Muscle layer of duodenum (tissue), 2 donors: ENCODE measurements around the gene CCT6A.
"Not testable (repeated sequence)": the region's sequence is repeated elsewhere in the genome, so short reads cannot be mapped to it uniquely, and the experiment has no call there.

Source experiments
- H3K27ac ChIP-seq: one replicate; pipeline ENCODE4 v1.7.0; 2013; ENCODE audit warnings: mild to moderate bottlenecking, low read length
- H3K27me3 ChIP-seq: one replicate; pipeline ENCODE4 v1.7.0; 2013; ENCODE audit warnings: low read depth, mild to moderate bottlenecking, control low read depth, low read length
- H3K36me3 ChIP-seq, 2 donors: one replicate each; pipeline ENCODE4 v1.7.0; 2013; ENCODE audit warnings: low read length in 2 of 2, control low read depth in 1 of 2, mild to moderate bottlenecking in 1 of 2; ENCODE audit not compliant: insufficient read depth in 2 of 2, control insufficient read depth in 1 of 2
- H3K4me1 ChIP-seq, 2 donors: one replicate each; pipeline ENCODE4 v1.7.0; 2013; ENCODE audit warnings: low read length in 2 of 2, mild to moderate bottlenecking in 2 of 2, control low read depth in 1 of 2, moderate library complexity in 1 of 2; ENCODE audit not compliant: insufficient read depth in 2 of 2, control insufficient read depth in 1 of 2
- H3K4me3 ChIP-seq, 2 donors: one replicate each; pipeline ENCODE4 v1.7.0; 2013; ENCODE audit warnings: low read length in 2 of 2, low read depth in 1 of 2, mild to moderate bottlenecking in 1 of 2
- H3K9me3 ChIP-seq, 2 donors: one replicate each; pipeline ENCODE4 v1.7.0; 2013; ENCODE audit warnings: low read length in 2 of 2, control low read depth in 1 of 2, mild to moderate bottlenecking in 1 of 2; ENCODE audit not compliant: control insufficient read depth in 1 of 2
- donor health status: healthy.

The CCT6A gene

GRCh38 chr7:56051339-56052191 lies at the start of gene CCT6A, which contains the start of gene PSPH:
Gene CCT6A, plus strand, starts transcription at chr7:56051765. Its CDS starts 84 bp downstream, at chr7:56051849.
Gene PSPH, minus strand, starts transcription at chr7:56051444. Its CDS starts 30,232 bp downstream, at chr7:56021212.
- H3K27me3 ChIP-seq, result no peaks in the 10 kb centered on the region
- H3K9me3 ChIP-seq, result no peaks in the 10 kb centered on the region
- peak within 1 kb of the TSS; percentile 85 to 94 for H3K4me3 ChIP-seq
- peaks cover 13 to 28% of the 10 kb centered on the region in 2 donors for H3K36me3 ChIP-seq
- H3K27ac ChIP-seq, result peak within 1 kb of the TSS; percentile 90
- H3K4me1 ChIP-seq, result peaks cover 4 to 29% of the 10 kb centered on the region in 2 donors

- Histone ChIP-seq H3K4me1 (no peaks in the 10 kb centered on the region), H3K27me3 (no peaks in the 10 kb centered on the region), H3K36me3 (peaks cover 0 to 12% of the 10 kb centered on the region in 2 donors), H3K9me3 (no peaks in the 10 kb centered on the region), H3K4me3 (no peak overlapping the region), H3K27ac (no peak overlapping the region)
These were observed 47.8 kb upstream of the CCT6A start for GRCh38 chr7:56003749-56004148.

GRCh38 chr7:56007167-56007652 lies 44.4 kb upstream of the CCT6A start:
- Histone ChIP-seq H3K4me1 (peaks cover 0 to 15% of the 10 kb centered on the region in 2 donors), H3K36me3 (no peaks in the 10 kb centered on the region), H3K27me3 (no peaks in the 10 kb centered on the region), H3K4me3 (no peak overlapping the region), H3K9me3 (no peaks in the 10 kb centered on the region), H3K27ac (no peak overlapping the region)

GRCh38 chr7:56007891-56008290 lies 43.7 kb upstream of the CCT6A start:
- Histone ChIP-seq H3K27ac (no peak overlapping the region), H3K36me3 (no peaks in the 10 kb centered on the region), H3K4me3 (no peak overlapping the region), H3K27me3 (no peaks in the 10 kb centered on the region), H3K9me3 (no peaks in the 10 kb centered on the region), H3K4me1 (peaks cover 0 to 15% of the 10 kb centered on the region in 2 donors)

DNA sequence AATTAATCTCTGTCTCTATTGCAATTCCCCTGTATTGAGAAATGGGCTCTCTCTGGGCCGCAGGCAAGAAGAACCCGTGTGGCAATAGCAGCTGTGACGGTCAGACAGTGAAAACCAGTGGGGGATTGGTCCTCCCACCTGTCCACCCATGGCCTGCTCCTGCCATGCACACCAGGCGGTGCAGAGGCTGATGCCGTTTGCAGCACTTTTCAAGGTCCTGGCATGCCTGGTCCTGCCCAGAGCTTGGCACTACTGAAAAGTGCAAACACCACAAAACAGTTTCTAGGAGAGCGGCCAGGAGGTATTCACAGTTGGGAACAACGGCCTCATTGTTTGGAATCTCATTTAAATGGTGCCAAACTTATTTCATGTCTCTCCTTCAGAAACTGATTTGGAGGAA lies 41.9 kb upstream of the CCT6A start:
- Histone ChIP-seq H3K4me3 (no peak overlapping the region), H3K27ac (no peak overlapping the region), H3K36me3 (no peaks in the 10 kb centered on the region), H3K4me1 (peaks cover 0 to 15% of the 10 kb centered on the region in 2 donors), H3K9me3 (no peaks in the 10 kb centered on the region), H3K27me3 (no peaks in the 10 kb centered on the region)

- H3K36me3 ChIP-seq, H3K4me3 ChIP-seq, H3K4me1 ChIP-seq, H3K9me3 ChIP-seq, H3K27ac ChIP-seq, H3K27me3 ChIP-seq: not testable (repeated sequence)
These were observed 34.5 kb upstream of the CCT6A start for GRCh38 chr7:56017015-56017414.

- H3K27ac ChIP-seq, result no peak overlapping the region
- no peaks in the 10 kb centered on the region for H3K27me3 ChIP-seq
- H3K36me3 ChIP-seq, result peaks cover 0 to 16% of the 10 kb centered on the region in 2 donors
- H3K4me3 ChIP-seq, result no peak overlapping the region
- no peaks in the 10 kb centered on the region for H3K4me1 ChIP-seq
- no peaks in the 10 kb centered on the region for H3K9me3 ChIP-seq
These were observed 32.1 kb upstream of the CCT6A start for GRCh38 chr7:56019501-56019900.

DNA sequence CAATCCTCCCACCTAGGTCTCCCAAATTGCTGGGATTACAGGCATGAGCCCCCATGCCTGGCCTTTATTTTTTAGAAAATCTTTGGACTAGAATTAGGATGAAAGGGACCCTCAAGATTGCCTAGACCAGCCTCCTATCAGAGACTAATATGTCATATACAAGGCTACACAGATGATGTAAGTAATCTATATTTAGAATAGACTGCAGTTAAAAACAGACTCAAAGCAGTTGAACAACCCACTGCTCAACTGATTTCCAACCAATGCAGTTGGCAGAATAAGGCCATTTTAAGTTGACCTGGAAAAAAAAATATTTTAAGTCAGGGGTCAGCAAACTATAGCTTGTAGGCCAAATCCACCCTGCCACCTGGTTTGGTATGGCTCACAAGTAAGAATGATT lies 28.1 kb upstream of the CCT6A start:
- no peaks in the 10 kb centered on the region for H3K27me3 ChIP-seq
- no peak overlapping the region for H3K4me3 ChIP-seq
- no peak overlapping the region for H3K27ac ChIP-seq
- H3K4me1 ChIP-seq, result no peaks in the 10 kb centered on the region
- H3K9me3 ChIP-seq, result no peaks in the 10 kb centered on the region
- peaks cover 0 to 22% of the 10 kb centered on the region in 2 donors for H3K36me3 ChIP-seq

DNA sequence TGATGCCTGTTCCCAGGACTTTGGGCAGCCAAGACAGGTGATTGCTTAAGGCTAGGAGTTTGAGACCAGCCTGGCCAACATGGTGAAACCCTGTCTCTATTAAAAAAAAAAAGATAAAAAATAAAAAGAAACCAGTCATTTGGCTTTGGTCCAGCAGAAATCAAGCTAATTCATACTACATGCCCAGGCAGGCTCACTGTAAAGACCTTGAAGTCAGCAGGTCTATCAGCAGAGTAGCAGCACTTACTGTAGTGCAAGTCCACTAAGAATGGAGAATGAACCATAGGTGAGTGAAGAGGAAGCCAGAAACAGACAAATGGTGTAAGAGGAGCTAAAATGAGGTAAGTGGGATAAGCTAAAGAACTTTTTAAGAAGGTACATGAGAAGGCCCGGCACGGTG lies 25.0 kb upstream of the CCT6A start:
- H3K4me3 ChIP-seq, result no peak overlapping the region
- H3K27ac ChIP-seq, result no peak overlapping the region
- H3K4me1 ChIP-seq, result no peaks in the 10 kb centered on the region
- H3K27me3 ChIP-seq, result no peaks in the 10 kb centered on the region
- H3K36me3 ChIP-seq, result peaks cover 0 to 15% of the 10 kb centered on the region in 2 donors
- no peaks in the 10 kb centered on the region for H3K9me3 ChIP-seq

- Histone ChIP-seq H3K9me3 (no peaks in the 10 kb centered on the region), H3K27ac (no peak overlapping the region), H3K36me3 (peaks cover 0 to 7% of the 10 kb centered on the region in 2 donors), H3K4me1 (no peaks in the 10 kb centered on the region), H3K27me3 (no peaks in the 10 kb centered on the region), H3K4me3 (no peak overlapping the region)
These were observed 22.5 kb upstream of the CCT6A start for GRCh38 chr7:56028942-56029630.

- no peak overlapping the region for H3K4me3 ChIP-seq
These were observed 21.2 kb upstream of the CCT6A start for GRCh38 chr7:56030340-56030739.

More at GRCh38 chr7:56030340-56030739, 21.2 kb upstream of the CCT6A start:
- H3K9me3 ChIP-seq, result no peaks in the 10 kb centered on the region
- peaks cover 0 to 7% of the 10 kb centered on the region in 2 donors for H3K36me3 ChIP-seq
- H3K27me3 ChIP-seq, result no peaks in the 10 kb centered on the region
- no peak overlapping the region for H3K27ac ChIP-seq
- no peaks in the 10 kb centered on the region for H3K4me1 ChIP-seq
